Uterus (tissue), 2 donors: ENCODE measurements around the gene EMILIN2.

Source experiments
- POLR2A ChIP-seq, 2 donors: fragments of 450-650 bp; IDR thresholded peaks; one replicate each; pipeline ENCODE4 v1.6.1; 2016; ENCODE audit warnings: antibody characterized with exemption in 2 of 2, mild to moderate bottlenecking in 1 of 2, moderate library complexity in 1 of 2
- TF ChIP-seq, protein P1 (sequence below), 4 experiments: fragments of 200-600 bp in 2 of 4; fragments of 450-650 bp in 2 of 4; sonication (generic) in 2 of 4; IDR thresholded peaks; one replicate each; pipeline ENCODE4 v1.5.1; 2016 to 2019; ENCODE audit warnings: antibody characterized with exemption in 4 of 4, mild to moderate bottlenecking in 2 of 4, moderate library complexity in 1 of 4

DNA sequence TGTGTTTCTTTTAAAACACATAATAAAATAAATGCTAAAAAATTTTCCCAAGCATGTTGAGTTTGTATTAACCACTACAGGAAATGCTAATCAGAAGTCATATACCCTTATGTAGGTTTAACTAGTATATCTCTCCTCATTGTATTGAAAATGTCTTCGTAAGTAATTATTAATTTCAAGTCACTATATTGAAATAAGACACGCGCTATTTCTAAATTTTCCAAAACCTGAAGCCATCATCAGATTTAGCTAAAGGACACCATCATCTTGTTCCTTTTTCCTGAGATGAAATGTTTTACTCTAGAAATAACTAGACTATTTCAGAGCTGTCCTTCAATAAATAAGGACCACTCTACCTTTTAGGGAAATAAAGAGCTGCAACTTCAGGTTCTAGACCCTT lies 87.2 kb downstream of the EMILIN2 start:
- TF ChIP-seq POLR2A (IDR thresholded peaks at IDR 0.05) = no peak
- TF ChIP-seq, protein P1, sequence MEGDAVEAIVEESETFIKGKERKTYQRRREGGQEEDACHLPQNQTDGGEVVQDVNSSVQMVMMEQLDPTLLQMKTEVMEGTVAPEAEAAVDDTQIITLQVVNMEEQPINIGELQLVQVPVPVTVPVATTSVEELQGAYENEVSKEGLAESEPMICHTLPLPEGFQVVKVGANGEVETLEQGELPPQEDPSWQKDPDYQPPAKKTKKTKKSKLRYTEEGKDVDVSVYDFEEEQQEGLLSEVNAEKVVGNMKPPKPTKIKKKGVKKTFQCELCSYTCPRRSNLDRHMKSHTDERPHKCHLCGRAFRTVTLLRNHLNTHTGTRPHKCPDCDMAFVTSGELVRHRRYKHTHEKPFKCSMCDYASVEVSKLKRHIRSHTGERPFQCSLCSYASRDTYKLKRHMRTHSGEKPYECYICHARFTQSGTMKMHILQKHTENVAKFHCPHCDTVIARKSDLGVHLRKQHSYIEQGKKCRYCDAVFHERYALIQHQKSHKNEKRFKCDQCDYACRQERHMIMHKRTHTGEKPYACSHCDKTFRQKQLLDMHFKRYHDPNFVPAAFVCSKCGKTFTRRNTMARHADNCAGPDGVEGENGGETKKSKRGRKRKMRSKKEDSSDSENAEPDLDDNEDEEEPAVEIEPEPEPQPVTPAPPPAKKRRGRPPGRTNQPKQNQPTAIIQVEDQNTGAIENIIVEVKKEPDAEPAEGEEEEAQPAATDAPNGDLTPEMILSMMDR (IDR thresholded peaks at IDR 0.05) = no peak
